ENCODE measurements around the gene MTMR10. TPM values are rescaled to one million over a fixed set of nuclear protein-coding genes. Genes with fewer than 3 reads are reported as not detected.

MTMR10 gene
- polyA plus RNA-seq, 1 donor from 2014 or later: 2.3 TPM

DNA sequence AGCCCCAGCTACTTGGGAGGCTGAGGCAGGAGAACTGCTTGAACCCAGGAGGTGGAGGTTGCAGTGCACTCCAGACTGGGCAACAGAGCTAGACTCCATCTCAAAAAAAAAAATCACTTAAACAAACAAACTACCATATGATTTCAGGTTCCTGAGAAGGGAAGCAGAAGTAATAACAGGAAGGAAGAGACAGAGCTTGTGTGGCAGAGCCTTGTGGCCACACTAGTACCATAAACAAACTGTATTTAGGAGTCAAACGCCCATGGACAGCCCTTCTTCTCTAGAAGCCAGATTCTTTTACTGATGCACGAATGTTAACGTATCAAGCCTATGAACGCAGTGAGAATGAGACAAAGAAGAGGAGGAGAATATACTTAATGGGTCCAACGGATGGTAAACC is 12.0 kb downstream of the MTMR10 start:
- Histone ChIP-seq H3K9me2 (ENCODE audit: insufficient read depth, low read length) (no peaks in the 10 kb centered on the region), H3K9me3 (ENCODE audit: low read length) (no peaks in the 10 kb centered on the region), H3K9ac (ENCODE audit: low read length) (no peak overlapping the region), H3K79me2 (replicated peaks; ENCODE audit: insufficient read depth, low read length) (no peaks in the 10 kb centered on the region), H3F3A (ENCODE audit: insufficient read depth, low read length, poor library complexity, severe bottlenecking) (no peaks in the 10 kb centered on the region), H3K4me2 (ENCODE audit: low read length) (no peak overlapping the region), H2AFZ (ENCODE audit: low read depth, low read length) (no peak overlapping the region), H3K27ac (ENCODE audit: low read length) (no peak overlapping the region), H3K4me3 (ENCODE audit: low read length) (no peak overlapping the region), H3K27me3 (ENCODE audit: insufficient read depth, low read depth, low read length) (no peaks in the 10 kb centered on the region), H4K20me1 (ENCODE audit: insufficient read depth) (no peaks in the 10 kb centered on the region), H3K36me3 (ENCODE audit: insufficient read depth, low read length) (no peaks in the 10 kb centered on the region)
- TF ChIP-seq POLR2AphosphoS5 (IDR thresholded peaks at IDR 0.05) (no peak), REST (IDR thresholded peaks at IDR 0.05; ENCODE audit: borderline replicate concordance) (no peak), TAF1 (IDR thresholded peaks at IDR 0.05; ENCODE audit: low read depth) (no peak), CTCF (IDR thresholded peaks at IDR 0.05; ENCODE audit: poor library complexity, severe bottlenecking) (no peak)

DNA sequence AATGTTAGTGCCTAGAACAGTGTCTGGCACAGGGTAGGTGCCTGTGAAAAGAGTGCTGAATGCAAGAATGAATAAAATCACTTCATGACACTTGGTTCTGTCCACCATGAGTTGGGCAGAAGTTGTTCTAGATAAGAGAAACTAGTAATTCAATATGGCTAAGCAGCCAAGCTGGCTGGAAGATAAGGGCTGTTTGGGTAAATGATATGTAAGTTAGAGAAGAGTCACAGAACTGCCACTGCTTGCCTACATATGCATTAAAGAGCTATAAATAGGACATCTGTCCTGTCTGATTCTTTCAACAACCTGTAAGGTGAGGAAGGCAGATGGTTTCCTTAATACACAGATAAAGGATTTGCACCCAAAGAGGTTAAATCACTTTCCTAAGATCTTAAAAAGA is 13.1 kb downstream of the MTMR10 start:
- TF ChIP-seq SMC3 (conservative IDR thresholded peaks at IDR 0.05; ENCODE audit: poor library complexity): no peak
- no peak for TF ChIP-seq MXI1 (conservative IDR thresholded peaks at IDR 0.05; ENCODE audit: poor library complexity, severe bottlenecking)
- no peak for TF ChIP-seq REST (IDR thresholded peaks at IDR 0.05; ENCODE audit: borderline replicate concordance)
- no peak for TF ChIP-seq CTCF (IDR thresholded peaks at IDR 0.05; ENCODE audit: poor library complexity, severe bottlenecking)
- TF ChIP-seq EP300 (conservative IDR thresholded peaks at IDR 0.05; ENCODE audit: poor library complexity, severe bottlenecking): no peak
- TF ChIP-seq RAD21 (conservative IDR thresholded peaks at IDR 0.05): no peak
- no peak for TF ChIP-seq TAF1 (IDR thresholded peaks at IDR 0.05; ENCODE audit: low read depth)
- no peak for TF ChIP-seq EZH2 (IDR thresholded peaks at IDR 0.05; ENCODE audit: borderline replicate concordance, insufficient read depth, low read length, poor library complexity, severe bottlenecking)
- no peak for TF ChIP-seq POLR2AphosphoS5 (IDR thresholded peaks at IDR 0.05)
- H3K4me3 ChIP-seq (ENCODE audit: low read length): no peak overlapping the region
- H3K27ac ChIP-seq (ENCODE audit: low read length): no peak overlapping the region
- no peaks in the 10 kb centered on the region for H3K79me2 ChIP-seq (replicated peaks; ENCODE audit: insufficient read depth, low read length)
- H4K20me1 ChIP-seq (ENCODE audit: insufficient read depth): no peaks in the 10 kb centered on the region
- no peaks in the 10 kb centered on the region for H3F3A ChIP-seq (ENCODE audit: insufficient read depth, low read length, poor library complexity, severe bottlenecking)
- H3K9me2 ChIP-seq (ENCODE audit: insufficient read depth, low read length): no peaks in the 10 kb centered on the region
- H3K9me3 ChIP-seq (ENCODE audit: low read length): no peaks in the 10 kb centered on the region
- no peak overlapping the region for H2AFZ ChIP-seq (ENCODE audit: low read depth, low read length)
- H3K27me3 ChIP-seq (ENCODE audit: insufficient read depth, low read depth, low read length): no peaks in the 10 kb centered on the region
- no peaks in the 10 kb centered on the region for H3K36me3 ChIP-seq (ENCODE audit: insufficient read depth, low read length)
- H3K9ac ChIP-seq (ENCODE audit: low read length): no peak overlapping the region
- H3K4me2 ChIP-seq (ENCODE audit: low read length): no peak overlapping the region

Measured in neural cell (in vitro differentiated cells).